A549 (cell line): Measurements from ENCODE around the gene LRP3. TPM values are rescaled to one million over a fixed set of nuclear protein-coding genes. Genes with fewer than 3 reads are reported as not detected.

Experiments used
- ATAC-seq, 2 experiments: fragments of 200-7000 bp in 1 of 2; fragments of >200 bp in 1 of 2; cut with Nextera tagmentation in 1 of 2; cut with Tn5 transposase in 1 of 2; 3 replicates each; pipeline versions ENCODE4 v1.8.0 to v1.9.1; 2018 to 2020; ENCODE audit warnings: mild to moderate bottlenecking in 1 of 2, moderate library complexity in 1 of 2
- CTCF ChIA-PET: fragments of 300-600 bp; sonication (Branson Sonifier 250); formaldehyde crosslinking; extraction: SDS; loops from one replicate; lab custom pipeline; 2021; ENCODE audit warnings: antibody characterized with exemption, inconsistent platforms; lab: Yijun Ruan, JAX
- POLR2A ChIA-PET: fragments of 350-600 bp; formaldehyde crosslinking; extraction: SDS; loops from one replicate; lab custom pipeline; 2021; ENCODE audit warnings: antibody characterized with exemption, inconsistent platforms; lab: Yijun Ruan, JAX
- DNase-seq, 2 experiments: peaks; one replicate each; pipeline versions ENCODE4 v3.0.0 to v3.0.0-alpha.2; 2011 to 2016; ENCODE audit warnings: low read depth in 1 of 2, low spot score in 1 of 2
- FAIRE-seq: peaks from 2 replicates; lab custom pipeline; 2011; peaks lifted over from hg19 to GRCh38; lab: Jason Lieb, UNC
- H3K27ac ChIP-seq, 2 experiments: fragments of >200 bp; sonication (Bioruptor Twin); formaldehyde crosslinking; 3 replicates each; pipeline ENCODE4 v1.5.1; 2016 to 2017
- H3K4me1 ChIP-seq: fragments of >200 bp; sonication (Bioruptor Twin); formaldehyde crosslinking; 3 replicates; pipeline ENCODE4 v1.6.1; 2016
- H3K4me2 ChIP-seq: fragments of >200 bp; sonication (Bioruptor Twin); formaldehyde crosslinking; 3 replicates; pipeline ENCODE4 v1.6.1; 2016
- H3K4me3 ChIP-seq: fragments of >200 bp; sonication (Bioruptor Twin); formaldehyde crosslinking; 3 replicates; pipeline ENCODE4 v1.5.1; 2016
- H3K9me3 ChIP-seq: fragments of >200 bp; sonication (Bioruptor Twin); formaldehyde crosslinking; 3 replicates; pipeline ENCODE4 v1.6.1; 2016
- BHLHE40 ChIP-seq: IDR thresholded peaks from 2 replicates; pipeline ENCODE4 v1.6.1; 2012; ENCODE audit warnings: low read depth, low read length, inconsistent platforms
- CTCF ChIP-seq: fragments of >200 bp; sonication (Bioruptor Twin); formaldehyde crosslinking; IDR thresholded peaks from 3 replicates; pipeline ENCODE4 v1.5.1; 2016
- E2F6 ChIP-seq: IDR thresholded peaks from 2 replicates; pipeline ENCODE4 v1.6.1; 2012; ENCODE audit warnings: low read depth, borderline replicate concordance
- FOSL2 ChIP-seq, 2 experiments: fragments of 450-650 bp in 1 of 2; fragments of >200 bp in 1 of 2; sonication (Bioruptor Twin) in 1 of 2; formaldehyde crosslinking; IDR thresholded peaks; 2 replicates each; pipeline versions ENCODE4 v1.5.0 to v1.6.1; 2016 to 2020; ENCODE audit warnings: mild to moderate bottlenecking in 1 of 2, moderate library complexity in 1 of 2
- FOXS1 ChIP-seq: fragments of 250-450 bp; sonication (Bioruptor Pico); IDR thresholded peaks from 2 replicates; pipeline ENCODE4 v1.5.0; 2020; ENCODE audit warnings: mild to moderate bottlenecking, moderate library complexity
- GATA3 ChIP-seq: IDR thresholded peaks from 2 replicates; pipeline ENCODE4 v1.6.1; 2012; ENCODE audit warnings: borderline replicate concordance
- HDAC2 ChIP-seq: fragments of 200-600 bp; sonication (generic); IDR thresholded peaks from 2 replicates; pipeline ENCODE4 v1.6.1; 2016
- HEYL ChIP-seq: fragments of 250-450 bp; sonication (Bioruptor Pico); IDR thresholded peaks from 2 replicates; pipeline ENCODE4 v1.8.0; 2021; ENCODE audit warnings: mild to moderate bottlenecking, moderate library complexity
- HOXA7 ChIP-seq: fragments of 250-450 bp; sonication (Bioruptor Pico); IDR thresholded peaks from 2 replicates; pipeline ENCODE4 v1.5.0; 2020; ENCODE audit warnings: mild to moderate bottlenecking, moderate library complexity
- HOXB5 ChIP-seq: fragments of 250-450 bp; sonication (Bioruptor Pico); IDR thresholded peaks from 2 replicates; pipeline ENCODE4 v1.5.0; 2020; ENCODE audit warnings: mild to moderate bottlenecking, moderate library complexity
- JUN ChIP-seq, 2 experiments: fragments of >200 bp; sonication (Bioruptor Twin); formaldehyde crosslinking; IDR thresholded peaks; 2 replicates in 1 of 2; 3 replicates in 1 of 2; pipeline ENCODE4 v1.6.1; 2016 to 2017
- JUNB ChIP-seq: fragments of >200 bp; sonication (Bioruptor Twin); formaldehyde crosslinking; IDR thresholded peaks from 2 replicates; pipeline ENCODE4 v1.6.1; 2016
- KDM1A ChIP-seq: fragments of 200-600 bp; sonication (generic); IDR thresholded peaks from 2 replicates; pipeline ENCODE4 v1.6.1; 2016; ENCODE audit warnings: low read depth, mild to moderate bottlenecking
- MAX ChIP-seq: IDR thresholded peaks from 2 replicates; pipeline ENCODE4 v1.6.1; 2012
- MAZ ChIP-seq: fragments of 150-350 bp; IDR thresholded peaks from 2 replicates; pipeline ENCODE4 v1.6.1; 2014; ENCODE audit warnings: antibody characterized with exemption, low read depth, low read length, borderline replicate concordance
- NFE2L2 ChIP-seq: fragments of 150-350 bp; conservative IDR thresholded peaks from 2 replicates; pipeline ENCODE4 v1.6.1; 2014; ENCODE audit warnings: low read length
- NPAS2 ChIP-seq: fragments of 250-450 bp; sonication (Bioruptor Pico); IDR thresholded peaks from 2 replicates; pipeline ENCODE4 v1.8.0; 2022; ENCODE audit warnings: mild to moderate bottlenecking, moderate library complexity, borderline replicate concordance
- POLR2AphosphoS2 ChIP-seq: conservative IDR thresholded peaks from 2 replicates; pipeline ENCODE4 v1.6.1; 2012; ENCODE audit warnings: low read length, improper control_type of control experiment, inconsistent platforms
- RAD21 ChIP-seq, 2 experiments: fragments of >200 bp in 1 of 2; sonication (Bioruptor Twin) in 1 of 2; formaldehyde crosslinking in 1 of 2; IDR thresholded peaks in 1 of 2; conservative IDR thresholded peaks in 1 of 2; 2 replicates in 1 of 2; 3 replicates in 1 of 2; pipeline ENCODE4 v1.6.1; 2012 to 2018; ENCODE audit warnings: inconsistent platforms in 1 of 2
- SMC3 ChIP-seq: fragments of >200 bp; sonication (Bioruptor Twin); formaldehyde crosslinking; IDR thresholded peaks from 3 replicates; pipeline ENCODE4 v1.6.1; 2018; ENCODE audit warnings: inconsistent platforms
- WGBS: methylation state at CpG from one replicate; pipeline ENCODE4 v1.1.6; 2017; ENCODE audit errors: missing lambda C conversion rate; 5-methylcytosine and 5-hydroxymethylcytosine counted together
- polyA plus RNA-seq, 4 experiments: library from polyadenylated mRNA; depleted of rRNA in 3 of 4; stranded (reverse); fragments of >200 nt; fragmentation: RNase III in 1 of 4; extraction: RNeasy Plus Mini Kit Qiagen cat#74134 plus additional on column Dnase treatment in 1 of 4; gene quantifications; 2 replicates in 3 of 4; 3 replicates in 1 of 4; pipeline ENCODE4 v1.2.3, GENCODE V29; 2011 to 2017

Gene LRP3
- polyA plus RNA-seq, 2 of the 4 experiments (the other 2 are of a cell fraction): 10.9 to 25.1 TPM

GRCh38 chr19:33240181-33240771, 46.1 kb downstream of the LRP3 start:
- DNase-seq: no peak
- Histone ChIP-seq H3K4me3 (no peak overlapping the region), H3K27ac (no peak overlapping the region)
- no peak for FAIRE-seq
- ChIA-PET CTCF (interaction anchor here (0.7 to 16.3 kb wide), 17 partner anchors 9 to 916 kb away, joined by 3 to 1493 read pairs (median 7); partner anchors contain the start of genes CEBPA and SLC7A10), POLR2A (interaction anchor here (1.5 kb wide), 1 partner anchor 62 kb away, joined by 5 read pairs; the partner anchor contains the start of gene CEBPA)
- TF ChIP-seq MAX (no peak), BHLHE40 (no peak)
- TF ChIP-seq, all 56 proteins: peak for 0
- peaks cover 3% of the 10 kb centered on the region; the same call in 1 of the 3 replicates for H3K4me1 ChIP-seq
- H3K4me2 ChIP-seq: no peak overlapping the region
- peaks cover 3% of the 10 kb centered on the region; the same call in 2 of the 3 replicates for H3K9me3 ChIP-seq
- WGBS: 66% methylated on average over 8 of the region's 8 CpGs
- no peak for ATAC-seq

DNA sequence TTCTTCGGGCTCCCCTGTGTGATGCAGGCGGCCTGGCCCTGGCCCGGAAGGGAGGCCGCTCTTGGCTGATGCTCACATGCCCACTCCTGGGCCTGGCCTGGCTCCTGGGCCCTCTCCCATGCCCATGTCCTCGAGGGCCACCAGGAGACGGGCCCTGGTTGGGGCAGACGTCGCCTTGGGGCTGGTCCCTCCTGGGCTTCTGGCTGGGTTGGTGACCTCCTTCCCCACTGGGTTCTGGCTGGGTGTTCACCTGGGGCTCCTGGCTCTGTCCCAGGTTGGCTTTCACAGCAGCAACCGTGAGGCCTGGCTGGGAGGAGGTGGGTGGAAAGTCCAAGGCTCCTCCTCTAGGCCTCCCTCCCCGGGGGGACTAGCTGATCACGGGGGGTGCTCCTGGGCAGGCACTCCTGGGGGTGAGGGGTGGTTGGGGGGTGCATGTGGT, 47.0 kb downstream of the LRP3 start:
- FAIRE-seq (no peak), DNase-seq (no peak), ATAC-seq (peak in 1 of 2 experiments; percentile 9; a peak in 3 of 6 replicates)
- no peak for TF ChIP-seq NPAS2 (CRISPR knock-in tag)
- TF ChIP-seq HOXB5 (CRISPR knock-in tag): no peak
- no peak for TF ChIP-seq GATA3
- TF ChIP-seq FOXS1 (CRISPR knock-in tag): no peak
- TF ChIP-seq NFE2L2: no peak
- TF ChIP-seq HOXA7 (CRISPR knock-in tag): no peak
- no peak for TF ChIP-seq POLR2AphosphoS2
- no peak for TF ChIP-seq MAZ
- no peak for TF ChIP-seq JUNB
- TF ChIP-seq E2F6: no peak
- no peak for TF ChIP-seq FOSL2 (IDR thresholded peaks at IDR 0.05)
- no peak for TF ChIP-seq FOSL2 (CRISPR knock-in tag; IDR thresholded peaks at IDR 0.05)
- TF ChIP-seq KDM1A: no peak
- TF ChIP-seq HEYL (CRISPR knock-in tag): no peak
- no peak for TF ChIP-seq RAD21 (conservative IDR thresholded peaks at IDR 0.05 in 1 of 2, IDR thresholded peaks at IDR 0.05 in 1 of 2)
- WGBS: 64% methylated on average over 11 of the region's 11 CpGs
- Histone ChIP-seq H3K4me2 (peak overlapping the region; percentile 23; the same call in 2 of the 3 replicates), H3K27ac (peak overlapping the region in 1 of 2 experiments; percentile 46; a peak in 3 of 6 replicates), H3K4me1 (0 out of 3 replicates have a peak, but pooled peaks cover 3% of the 10 kb centered on the region), H3K4me3 (no peak overlapping the region), H3K9me3 (peaks cover 11% of the 10 kb centered on the region)
- CTCF ChIA-PET: interaction anchor here (0.6 to 16.3 kb wide), 32 partner anchors 10 to 917 kb away, joined by 3 to 1493 read pairs (median 6); partner anchors contain the start of genes CEBPA, CEBPG and SLC7A10
- POLR2A ChIA-PET: interaction anchor here (1.0 kb wide), 1 partner anchor 132 kb away, joined by 3 read pairs; the partner anchor contains the start of gene CEBPG

DNA sequence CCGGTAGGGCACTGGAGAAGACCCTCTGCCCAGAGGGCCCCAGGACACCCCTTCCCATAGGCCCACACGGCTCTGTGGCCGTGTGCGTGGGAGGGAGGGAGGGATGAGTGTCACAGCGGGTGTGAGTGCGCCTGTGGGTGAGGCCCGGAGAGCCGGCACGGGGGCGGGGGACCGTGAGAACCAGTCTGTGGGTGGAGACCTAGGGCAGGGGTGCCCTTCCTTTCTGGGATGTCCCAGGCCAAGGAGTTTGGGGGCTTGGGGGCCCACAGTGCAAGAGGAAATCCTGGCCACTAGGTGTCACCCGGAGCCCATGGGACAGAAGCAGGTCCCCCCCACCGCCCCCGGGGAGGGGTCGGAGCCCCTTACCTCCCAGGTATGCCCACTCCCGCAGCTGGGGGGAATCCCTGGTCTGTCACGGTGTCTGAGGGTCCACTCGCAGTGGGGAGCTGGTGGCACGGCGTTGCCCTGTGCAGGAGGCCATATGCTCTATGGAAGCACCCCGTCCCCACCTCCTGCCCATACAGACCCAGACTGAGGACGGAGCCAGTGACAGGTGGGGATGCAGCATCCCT, 47.5 kb downstream of the LRP3 start:
- H3K9me3 ChIP-seq: peaks cover 13% of the 10 kb centered on the region
- TF ChIP-seq SMC3: peak; percentile 100
- TF ChIP-seq RAD21 (conservative IDR thresholded peaks at IDR 0.05 in 1 of 2, IDR thresholded peaks at IDR 0.05 in 1 of 2): peak; percentile 97 to 100
- TF ChIP-seq JUN (IDR thresholded peaks at IDR 0.05): 0 out of 5 replicates have a peak, but pooled peaks of 1 of the 2 experiments have one; percentile 25
- peak; percentile 98 for TF ChIP-seq CTCF
- TF ChIP-seq HDAC2: no peak
- 0 out of 3 replicates have a peak, but pooled peaks cover 3% of the 10 kb centered on the region for H3K4me1 ChIP-seq
- H3K4me3 ChIP-seq: no peak overlapping the region
- peak; percentile 22 to 73; a peak in 4 of 6 replicates for ATAC-seq
- WGBS: 27% methylated on average over 17 of the region's 22 CpGs
- CTCF ChIA-PET: interaction anchor here (0.6 to 16.3 kb wide), 56 partner anchors 11 to 917 kb away, joined by 3 to 1493 read pairs (median 4); partner anchors contain the start of genes CEBPA, CEBPG and SLC7A10
- FAIRE-seq: no peak
- peak overlapping the region; percentile 23; the same call in 2 of the 3 replicates for H3K4me2 ChIP-seq
- peak overlapping the region in 1 of 2 experiments; percentile 46; a peak in 3 of 6 replicates for H3K27ac ChIP-seq
- POLR2A ChIA-PET: interaction anchor here (1.0 kb wide), 2 partner anchors 61 to 132 kb away, joined by 3 read pairs; partner anchors contain the start of genes CEBPA and CEBPG
- peak in 1 of 2 experiments; percentile 45 for DNase-seq
